NCI-H187 treated with DMSO at 0.1 percent for 48 hours (cell line): ENCODE results near the gene IFT80.

ENCODE experiments used
- DNase-seq: peaks from one replicate; lab custom pipeline; 2025; lab: John Stamatoyannopoulos, UW

The IFT80 gene

GRCh38 chr3:160400702-160401150 is 1.7 kb upstream of the IFT80 start:
- no peak for DNase-seq

- DNase-seq, result no peak
These were observed 1.1 kb upstream of the IFT80 start for GRCh38 chr3:160400030-160400701.

DNA sequence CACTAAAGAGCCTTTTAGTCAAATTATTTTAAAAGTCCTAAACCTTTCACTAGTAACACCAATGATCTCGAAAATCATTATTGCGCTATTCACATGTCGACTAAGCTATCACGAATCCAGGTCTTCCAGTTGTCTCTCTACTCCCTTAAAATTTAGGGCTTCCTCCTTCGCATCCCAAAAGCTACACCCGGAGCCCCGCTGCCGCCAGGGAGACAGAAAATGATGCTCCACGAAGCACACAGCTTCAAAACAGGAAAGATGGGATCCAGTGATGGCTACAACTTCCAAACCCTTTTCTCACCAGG is 253 bp downstream of the IFT80 start:
- DNase-seq, result no peak

DNA sequence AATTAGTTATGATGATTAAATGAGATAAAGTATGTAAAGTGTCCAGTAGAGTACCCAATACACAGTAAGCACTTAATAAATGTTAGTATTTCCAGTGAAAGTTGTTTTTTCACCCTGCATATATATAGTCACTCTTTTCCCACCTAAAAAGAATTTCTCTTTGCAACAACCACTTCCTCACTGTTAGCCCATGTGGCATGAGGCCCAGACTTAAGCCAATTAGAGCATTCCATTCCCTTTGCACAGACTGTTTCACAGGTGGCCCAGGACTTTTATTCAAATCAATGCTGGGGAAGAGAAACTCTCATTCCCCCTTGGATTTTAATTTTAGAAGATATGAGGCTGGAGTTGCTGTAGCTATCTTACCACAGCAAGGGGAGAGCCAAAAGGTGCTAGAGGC is 3.7 kb downstream of the IFT80 start:
- DNase-seq, result no peak

DNA sequence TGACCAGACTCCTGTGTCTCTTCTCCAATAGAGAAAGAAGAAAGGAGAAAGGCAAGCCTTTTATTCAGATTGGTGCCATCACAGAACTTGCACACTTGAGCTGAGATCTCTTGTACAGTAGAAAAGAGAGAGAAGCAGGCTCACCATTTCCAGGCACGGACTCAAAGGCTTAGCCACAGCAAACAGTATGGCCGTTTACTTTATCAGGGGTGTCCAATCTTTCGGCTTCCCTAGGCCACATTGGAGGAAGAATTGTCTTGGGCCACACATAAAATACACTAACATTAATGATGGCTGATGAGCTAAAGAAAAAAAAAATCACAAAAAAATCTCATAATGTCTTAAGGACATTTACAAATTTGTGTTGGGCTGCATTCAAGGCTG is 5.0 kb downstream of the IFT80 start:
- DNase-seq, result no peak

DNA sequence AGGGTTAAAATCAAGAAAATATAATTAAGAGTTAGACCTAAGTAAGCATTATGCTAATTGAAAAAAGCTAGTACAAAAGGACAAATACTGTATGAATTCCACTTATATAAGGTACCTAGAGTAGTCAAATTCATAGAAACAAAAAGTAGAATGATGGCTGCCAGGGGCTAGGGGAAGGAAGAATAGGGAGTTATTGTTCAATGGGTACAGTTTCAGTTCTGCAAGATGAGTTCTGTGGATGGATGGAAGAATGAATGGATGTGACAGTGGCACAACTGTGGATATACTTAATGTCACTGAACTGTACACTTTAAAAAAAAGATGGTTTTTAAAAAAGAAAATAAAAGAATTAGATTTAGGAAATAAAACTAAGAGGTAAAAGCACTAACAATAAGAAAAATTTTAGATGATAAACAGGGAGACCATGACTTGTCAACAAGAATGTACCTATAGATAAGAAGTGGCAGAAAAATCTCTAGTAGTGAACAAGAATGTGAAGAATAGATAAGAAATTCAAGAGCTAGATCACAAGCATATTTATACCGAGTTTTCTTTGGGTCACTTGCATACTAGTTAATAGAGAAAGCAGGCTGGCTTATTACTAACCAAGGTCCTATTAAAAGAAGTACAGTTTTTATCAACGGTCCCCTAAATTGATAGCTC is 5.5 kb downstream of the IFT80 start:
- DNase-seq, result no peak

DNA sequence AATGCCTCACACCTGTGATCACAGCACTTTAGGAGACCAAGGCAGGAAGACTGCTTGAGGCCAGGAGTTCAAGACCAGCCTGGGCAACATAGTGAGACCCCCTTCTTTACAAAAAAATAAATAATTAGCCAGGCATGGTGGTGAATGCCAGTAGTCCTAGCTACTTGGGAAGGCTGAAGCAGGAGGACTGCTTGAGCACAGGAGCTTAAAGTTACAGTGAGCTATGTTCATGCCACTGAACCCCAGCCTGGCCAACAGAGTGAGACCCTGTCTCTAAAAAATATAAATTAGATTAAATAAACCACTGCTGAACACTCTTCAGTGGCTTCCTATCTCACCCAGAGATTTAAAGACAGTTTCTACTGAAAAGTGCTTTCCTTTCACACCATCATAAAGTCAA is 6.2 kb downstream of the IFT80 start:
- DNase-seq, result no peak

DNA sequence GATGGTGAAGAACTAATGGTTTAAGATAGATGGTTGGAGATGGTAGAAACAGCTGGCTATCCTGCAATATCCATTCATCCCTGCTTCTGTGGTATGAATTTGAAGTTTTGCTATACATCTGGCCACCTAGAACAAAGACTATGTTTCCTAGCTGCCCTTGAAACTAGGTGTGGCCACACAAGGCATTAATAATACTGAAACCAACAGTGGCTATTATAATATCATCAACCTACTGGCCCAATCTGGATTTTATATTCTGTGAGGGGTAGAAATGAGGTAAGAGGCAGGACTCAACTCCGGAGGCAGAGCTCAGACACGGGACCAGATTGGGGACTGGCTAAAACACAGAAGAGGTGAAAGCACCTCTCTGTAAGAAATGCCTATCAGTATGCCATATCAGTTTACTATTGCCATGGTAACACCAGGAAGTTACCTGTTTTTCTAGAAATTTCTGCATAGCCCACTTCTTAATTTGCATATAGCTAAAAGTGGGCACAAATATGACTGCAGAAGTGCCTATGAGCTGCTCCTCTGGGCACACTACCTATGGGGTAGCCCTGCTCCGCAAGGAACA is 8.4 kb downstream of the IFT80 start:
- no peak for DNase-seq

DNA sequence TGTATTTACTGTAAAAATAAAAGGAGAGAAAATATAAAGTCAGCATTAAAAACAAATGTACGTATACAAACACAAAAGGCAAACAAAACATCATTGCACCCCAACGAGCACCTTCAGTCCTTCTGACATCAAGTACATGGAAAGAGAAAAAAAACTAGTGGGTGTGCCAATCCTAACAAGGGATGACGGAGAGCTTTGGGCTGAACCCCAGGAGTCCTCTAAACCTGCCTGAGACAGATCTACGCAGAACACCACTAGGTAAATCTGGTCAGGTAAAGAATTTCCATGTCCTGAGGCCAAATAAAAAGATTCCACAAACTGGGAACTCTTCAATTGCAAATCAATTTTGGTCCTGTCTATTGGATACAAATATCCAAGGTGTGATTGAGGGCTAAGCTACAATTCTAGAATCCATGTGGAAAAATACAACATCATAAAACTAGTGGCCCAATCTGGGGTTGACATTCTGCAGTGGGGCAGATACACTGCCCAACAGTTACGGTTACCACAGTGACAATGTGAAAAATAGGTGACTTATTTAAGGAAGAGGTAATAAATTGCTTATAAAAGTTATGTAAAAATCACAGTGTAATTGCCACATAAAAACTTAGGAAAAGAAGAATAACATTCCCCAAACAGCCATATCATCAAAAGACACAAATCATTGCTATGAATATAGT is 14.2 kb downstream of the IFT80 start:
- no peak for DNase-seq

DNA sequence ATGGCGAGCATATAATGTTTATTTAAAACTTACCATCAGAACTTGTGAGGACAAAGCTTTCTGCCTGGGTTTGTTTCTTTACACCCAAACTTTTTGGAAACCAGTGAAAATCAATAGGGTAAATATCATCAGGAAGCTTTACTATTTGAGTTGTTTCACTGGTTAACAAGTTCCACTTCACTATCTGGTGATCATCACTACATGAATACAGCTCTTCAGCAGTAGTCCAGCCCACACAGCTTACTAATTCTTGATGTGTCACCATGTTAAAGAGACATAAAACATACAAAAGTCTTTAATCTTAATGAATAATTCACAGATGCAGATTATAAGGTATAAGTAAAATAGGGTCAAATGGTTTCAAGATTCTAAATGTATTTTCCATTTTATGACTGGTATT is 17.6 kb downstream of the IFT80 start:
- DNase-seq, result no peak

DNA sequence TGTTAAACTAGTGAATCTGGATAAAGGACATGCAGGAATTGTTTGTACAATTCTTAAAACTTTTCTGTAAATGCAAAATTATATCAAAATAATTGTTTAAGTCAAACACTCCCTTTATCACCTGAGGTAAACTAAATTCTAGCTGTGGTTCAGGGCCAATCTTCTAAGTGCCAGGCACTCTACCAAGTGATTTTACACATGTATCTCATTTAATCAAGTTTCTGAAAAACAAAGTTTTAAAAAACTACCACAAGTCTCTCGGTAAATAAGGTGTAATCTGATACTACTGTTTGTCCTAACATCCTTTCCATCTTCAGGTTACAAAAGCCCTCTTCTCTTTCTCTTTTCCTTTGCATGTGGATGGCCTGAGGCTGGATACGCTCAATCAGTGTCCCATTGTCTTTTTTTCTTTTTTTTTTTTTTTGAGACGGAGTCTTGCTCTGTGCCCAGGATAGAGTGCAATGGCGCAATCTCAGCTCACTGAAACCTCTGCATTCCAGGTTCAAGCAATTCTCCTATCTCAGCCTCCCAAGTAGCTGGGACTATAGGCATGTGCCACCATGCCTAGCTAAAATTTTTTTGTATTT is 19.3 kb downstream of the IFT80 start:
- no peak for DNase-seq

DNA sequence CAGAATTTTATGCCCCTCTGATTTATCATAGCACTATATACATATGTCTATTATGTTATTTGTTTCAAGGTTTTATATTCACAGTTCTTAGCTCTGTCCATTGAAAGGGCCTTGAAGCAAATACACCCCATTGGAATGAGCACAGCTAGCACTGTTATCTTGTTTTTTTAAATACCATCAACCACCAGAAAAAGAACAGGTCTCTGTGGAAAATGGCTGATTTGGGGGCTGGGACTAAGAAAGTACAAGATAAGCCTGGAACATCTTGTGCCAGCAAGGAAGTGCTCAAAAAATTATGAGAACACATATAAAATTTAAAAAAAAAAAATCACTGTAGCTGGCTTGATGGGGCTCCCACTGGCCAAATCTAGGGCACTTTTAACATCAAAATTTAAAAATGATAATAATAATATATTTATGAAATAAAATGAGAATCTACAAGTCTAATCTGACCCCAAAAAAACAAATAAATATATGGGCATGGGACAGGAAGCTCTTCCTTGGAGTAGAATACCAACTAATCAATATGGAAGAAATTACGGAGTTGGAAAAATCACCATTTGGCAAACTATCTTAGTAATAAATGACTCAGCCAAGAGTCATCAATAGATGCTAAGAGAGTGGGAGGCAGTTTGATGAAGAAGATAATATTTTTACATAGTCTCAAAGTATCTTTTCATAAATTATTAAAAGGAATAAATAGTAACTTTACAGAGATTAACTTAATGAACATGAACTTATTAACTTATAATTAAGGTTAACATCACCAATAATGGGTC is 20.5 kb downstream of the IFT80 start:
- DNase-seq, result no peak

- DNase-seq, result no peak
These were observed 22.3 kb downstream of the IFT80 start for GRCh38 chr3:160376681-160377080.

DNA sequence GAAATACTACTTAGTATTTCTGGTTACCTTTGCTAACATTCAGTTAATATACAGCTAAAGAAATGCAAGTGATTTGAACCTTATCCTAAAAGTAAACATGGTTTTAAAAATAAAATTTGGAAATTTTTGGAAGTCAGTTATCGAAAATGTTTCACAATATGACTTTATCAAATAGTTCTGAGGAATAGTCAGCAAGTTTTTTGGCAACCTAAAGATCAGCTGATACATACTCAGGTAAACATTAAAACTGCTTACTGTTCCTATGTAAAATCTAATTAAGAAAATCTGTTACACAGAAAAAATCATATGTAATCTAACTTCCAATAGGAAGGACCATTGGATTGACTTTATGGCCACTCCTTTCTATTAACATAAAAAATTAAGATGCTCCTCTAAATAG is 24.1 kb downstream of the IFT80 start:
- no peak for DNase-seq

DNA sequence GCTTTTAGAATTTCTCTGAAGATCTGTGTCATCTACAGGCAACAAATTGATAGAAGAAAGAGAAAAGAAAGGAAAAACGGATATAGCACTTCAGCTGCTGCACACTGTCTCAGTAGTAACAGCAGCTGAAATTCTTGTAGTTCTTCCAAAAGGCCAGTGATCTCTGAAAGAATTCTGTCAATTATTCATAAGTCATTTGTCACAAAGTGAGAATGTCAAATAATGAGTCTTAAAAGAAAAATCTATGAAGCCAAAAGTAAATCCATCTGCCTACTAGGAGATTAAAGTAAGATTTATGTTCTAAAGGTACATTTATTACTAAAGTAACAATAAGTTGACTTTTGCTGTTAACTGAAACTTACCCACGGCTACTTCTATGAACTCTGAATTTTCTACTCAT is 24.6 kb downstream of the IFT80 start:
- no peak for DNase-seq

- DNase-seq, result no peak
These were observed 25.4 kb downstream of the IFT80 start for GRCh38 chr3:160373655-160374054.

- no peak for DNase-seq
These were observed 26.2 kb downstream of the IFT80 start for GRCh38 chr3:160372780-160373179.

GRCh38 chr3:160370987-160371857 is 27.8 kb downstream of the IFT80 start:
- DNase-seq, result no peak

GRCh38 chr3:160369784-160370183 is 29.2 kb downstream of the IFT80 start:
- no peak for DNase-seq

DNA sequence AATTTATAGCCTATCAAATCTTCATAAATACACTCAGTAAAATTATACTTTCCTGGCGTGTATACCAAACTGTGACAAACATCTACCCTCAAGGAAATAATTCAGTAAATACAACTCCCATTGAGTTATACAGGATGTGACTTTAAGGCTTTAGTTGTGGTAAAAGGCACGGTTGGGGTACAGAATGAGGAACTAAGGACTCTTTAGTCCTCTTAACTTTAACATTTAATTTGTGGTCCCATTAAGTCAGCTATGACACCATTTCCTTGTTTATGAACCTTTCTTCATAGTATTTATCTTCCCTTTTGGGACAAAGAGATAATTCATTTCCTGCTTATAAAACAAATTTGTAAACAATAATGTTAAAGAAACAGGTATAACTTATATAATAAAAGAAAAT is 30.2 kb downstream of the IFT80 start:
- DNase-seq, result no peak

- DNase-seq, result no peak
These were observed 33.0 kb downstream of the IFT80 start for GRCh38 chr3:160365869-160366522.
